Neural cell (in vitro differentiated cells): Measurements from ENCODE around the gene KL. TPM values are rescaled to one million over a fixed set of nuclear protein-coding genes. Genes with fewer than 3 reads are reported as not detected.

Source experiments
- H2AFZ ChIP-seq: fragments of 200-600, 300-800 bp; sonication (generic), shearing (Covaris generic); 2 replicates; pipeline ENCODE4 v1.6.0; 2014; ENCODE audit warnings: low read depth, mild to moderate bottlenecking, antibody characterized with exemption, low read length, moderate library complexity
- H3F3A ChIP-seq: fragments of 200-600 bp; shearing (Covaris generic); 2 replicates; pipeline ENCODE4 v1.6.1; 2016; ENCODE audit warnings: mild to moderate bottlenecking, moderate library complexity, mixed read lengths, antibody characterized with exemption, low read length; ENCODE audit not compliant: insufficient read depth, poor library complexity, severe bottlenecking
- H3K27ac ChIP-seq: fragments of 200-600, 300-800 bp; sonication (generic), shearing (Covaris generic); 2 replicates; pipeline ENCODE4 v1.5.1; 2014; ENCODE audit warnings: mild to moderate bottlenecking, low read length, moderate library complexity
- H3K27me3 ChIP-seq: fragments of 300-800, 200-600 bp; sonication (generic), shearing (Covaris generic); 2 replicates; pipeline ENCODE4 v1.6.0; 2014; ENCODE audit warnings: mild to moderate bottlenecking, low read depth, low read length, moderate library complexity; ENCODE audit not compliant: insufficient read depth
- H3K36me3 ChIP-seq: fragments of 300-800, 200-600 bp; sonication (generic), shearing (Covaris generic); 2 replicates; pipeline ENCODE4 v1.5.1; 2014; ENCODE audit warnings: mild to moderate bottlenecking, antibody characterized with exemption, low read length, moderate library complexity; ENCODE audit not compliant: insufficient read depth
- H3K4me2 ChIP-seq: fragments of 300-800, 200-600 bp; sonication (generic), shearing (Covaris generic); 2 replicates; pipeline ENCODE4 v1.6.0; 2014; ENCODE audit warnings: mild to moderate bottlenecking, low read length
- H3K4me3 ChIP-seq: fragments of 300-800, 200-600 bp; sonication (generic), shearing (Covaris generic); 2 replicates; pipeline ENCODE4 v1.5.1; 2014; ENCODE audit warnings: mild to moderate bottlenecking, low read length, moderate library complexity
- H3K79me2 ChIP-seq: fragments of 200-600 bp; shearing (Covaris generic); replicated peaks from 2 replicates; pipeline ENCODE4 v1.6.0; 2014; ENCODE audit warnings: mild to moderate bottlenecking, low read length, moderate library complexity; ENCODE audit not compliant: insufficient read depth
- H3K9ac ChIP-seq: fragments of 300-800, 200-600 bp; sonication (generic), shearing (Covaris generic); 2 replicates; pipeline ENCODE4 v1.6.1; 2016; ENCODE audit warnings: mild to moderate bottlenecking, low read length, mixed read lengths
- H3K9me2 ChIP-seq: fragments of 200-600 bp; shearing (Covaris generic); 2 replicates; pipeline ENCODE4 v1.6.1; 2016; ENCODE audit warnings: mild to moderate bottlenecking, low read length, mixed read lengths; ENCODE audit not compliant: insufficient read depth
- H3K9me3 ChIP-seq: fragments of 200-600, 300-800 bp; sonication (generic), shearing (Covaris generic); 2 replicates; pipeline ENCODE4 v1.6.1; 2016; ENCODE audit warnings: mild to moderate bottlenecking, mixed run types, low read length, moderate library complexity, mixed read lengths
- H4K20me1 ChIP-seq: fragments of 200-600 bp; shearing (Covaris generic); 2 replicates; pipeline ENCODE4 v1.6.1; 2016; ENCODE audit warnings: mild to moderate bottlenecking, mixed run types; ENCODE audit not compliant: insufficient read depth
- EP300 ChIP-seq: fragments of 450-650 bp; conservative IDR thresholded peaks from 2 replicates; pipeline ENCODE4 v1.6.1; 2014; ENCODE audit warnings: antibody characterized with exemption, mild to moderate bottlenecking, moderate library complexity; ENCODE audit not compliant: poor library complexity, severe bottlenecking
- EZH2 ChIP-seq: fragments of 200-600, 300-800 bp; shearing (Covaris generic), sonication (generic); IDR thresholded peaks from 2 replicates; pipeline ENCODE4 v1.6.1; 2014; ENCODE audit warnings: antibody characterized with exemption, low read length, borderline replicate concordance, mild to moderate bottlenecking; ENCODE audit not compliant: insufficient read depth, poor library complexity, severe bottlenecking
- MXI1 ChIP-seq: fragments of 450-650 bp; conservative IDR thresholded peaks from 2 replicates; pipeline ENCODE4 v1.6.1; 2014; ENCODE audit warnings: antibody characterized with exemption, mild to moderate bottlenecking; ENCODE audit not compliant: poor library complexity, severe bottlenecking
- POLR2AphosphoS5 ChIP-seq: IDR thresholded peaks from 2 replicates; pipeline ENCODE4 v1.6.1; 2012
- RAD21 ChIP-seq: fragments of 450-650 bp; conservative IDR thresholded peaks from 2 replicates; pipeline ENCODE4 v1.6.1; 2014; ENCODE audit warnings: antibody characterized with exemption, mild to moderate bottlenecking, moderate library complexity
- SMC3 ChIP-seq: fragments of 450-650 bp; conservative IDR thresholded peaks from 2 replicates; pipeline ENCODE4 v1.6.1; 2014; ENCODE audit warnings: antibody characterized with exemption, mild to moderate bottlenecking, moderate library complexity; ENCODE audit not compliant: poor library complexity
- TAF1 ChIP-seq: IDR thresholded peaks from 2 replicates; pipeline ENCODE4 v1.6.1; 2012; ENCODE audit warnings: low read depth
- polyA plus RNA-seq: library from polyadenylated mRNA; depleted of rRNA; stranded (reverse); fragments of >200 nt; gene quantifications from 2 replicates; pipeline ENCODE4 v1.2.3, GENCODE V29; 2014
- TF ChIP-seq, protein P1 (sequence below): fragments of 450-650 bp; IDR thresholded peaks from 2 replicates; pipeline ENCODE4 v1.5.1; 2014; ENCODE audit warnings: antibody characterized with exemption, mild to moderate bottlenecking, moderate library complexity; ENCODE audit not compliant: poor library complexity, severe bottlenecking
- TF ChIP-seq, protein P2 (sequence below): IDR thresholded peaks from 2 replicates; pipeline ENCODE4 v1.6.1; 2012; ENCODE audit warnings: borderline replicate concordance

The KL gene
- polyA plus RNA-seq, 1 donor from 2014 or later, result 0.09 TPM

DNA sequence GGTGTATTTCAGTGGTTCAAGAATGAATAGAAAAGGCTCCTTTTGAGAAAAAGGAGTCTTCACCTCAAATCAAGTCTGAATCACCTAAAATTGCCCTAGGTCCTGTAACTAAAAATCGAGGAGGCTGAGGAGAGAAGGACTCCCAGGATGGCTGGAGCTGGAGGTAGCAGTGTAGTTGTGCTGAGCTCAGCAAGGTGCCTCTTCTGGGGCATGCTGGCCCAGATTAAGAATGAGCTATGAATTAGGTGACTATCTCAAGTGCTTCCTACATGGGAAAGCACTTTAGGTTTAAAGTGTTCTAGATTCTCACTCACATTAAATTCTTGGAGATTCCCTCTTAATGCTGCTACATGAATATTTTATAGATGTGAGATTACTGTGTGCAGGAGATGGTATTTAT lies 28.8 kb upstream of the KL start:
- H3K4me2 ChIP-seq, result no peak overlapping the region
- no peaks in the 10 kb centered on the region for H3F3A ChIP-seq
- no peaks in the 10 kb centered on the region for H3K27me3 ChIP-seq
- H3K4me3 ChIP-seq, result no peak overlapping the region
- H3K79me2 ChIP-seq, result no peaks in the 10 kb centered on the region
- TF ChIP-seq TAF1 (no peak), MXI1 (no peak), POLR2AphosphoS5 (no peak)
- TF ChIP-seq, protein P1, sequence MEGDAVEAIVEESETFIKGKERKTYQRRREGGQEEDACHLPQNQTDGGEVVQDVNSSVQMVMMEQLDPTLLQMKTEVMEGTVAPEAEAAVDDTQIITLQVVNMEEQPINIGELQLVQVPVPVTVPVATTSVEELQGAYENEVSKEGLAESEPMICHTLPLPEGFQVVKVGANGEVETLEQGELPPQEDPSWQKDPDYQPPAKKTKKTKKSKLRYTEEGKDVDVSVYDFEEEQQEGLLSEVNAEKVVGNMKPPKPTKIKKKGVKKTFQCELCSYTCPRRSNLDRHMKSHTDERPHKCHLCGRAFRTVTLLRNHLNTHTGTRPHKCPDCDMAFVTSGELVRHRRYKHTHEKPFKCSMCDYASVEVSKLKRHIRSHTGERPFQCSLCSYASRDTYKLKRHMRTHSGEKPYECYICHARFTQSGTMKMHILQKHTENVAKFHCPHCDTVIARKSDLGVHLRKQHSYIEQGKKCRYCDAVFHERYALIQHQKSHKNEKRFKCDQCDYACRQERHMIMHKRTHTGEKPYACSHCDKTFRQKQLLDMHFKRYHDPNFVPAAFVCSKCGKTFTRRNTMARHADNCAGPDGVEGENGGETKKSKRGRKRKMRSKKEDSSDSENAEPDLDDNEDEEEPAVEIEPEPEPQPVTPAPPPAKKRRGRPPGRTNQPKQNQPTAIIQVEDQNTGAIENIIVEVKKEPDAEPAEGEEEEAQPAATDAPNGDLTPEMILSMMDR, result no peak
- H3K27ac ChIP-seq, result no peak overlapping the region
- no peaks in the 10 kb centered on the region for H3K36me3 ChIP-seq
- H4K20me1 ChIP-seq, result no peaks in the 10 kb centered on the region
- no peaks in the 10 kb centered on the region for H3K9me3 ChIP-seq
- H3K9ac ChIP-seq, result no peak overlapping the region
- H3K9me2 ChIP-seq, result no peaks in the 10 kb centered on the region
- H2AFZ ChIP-seq, result no peak overlapping the region

DNA sequence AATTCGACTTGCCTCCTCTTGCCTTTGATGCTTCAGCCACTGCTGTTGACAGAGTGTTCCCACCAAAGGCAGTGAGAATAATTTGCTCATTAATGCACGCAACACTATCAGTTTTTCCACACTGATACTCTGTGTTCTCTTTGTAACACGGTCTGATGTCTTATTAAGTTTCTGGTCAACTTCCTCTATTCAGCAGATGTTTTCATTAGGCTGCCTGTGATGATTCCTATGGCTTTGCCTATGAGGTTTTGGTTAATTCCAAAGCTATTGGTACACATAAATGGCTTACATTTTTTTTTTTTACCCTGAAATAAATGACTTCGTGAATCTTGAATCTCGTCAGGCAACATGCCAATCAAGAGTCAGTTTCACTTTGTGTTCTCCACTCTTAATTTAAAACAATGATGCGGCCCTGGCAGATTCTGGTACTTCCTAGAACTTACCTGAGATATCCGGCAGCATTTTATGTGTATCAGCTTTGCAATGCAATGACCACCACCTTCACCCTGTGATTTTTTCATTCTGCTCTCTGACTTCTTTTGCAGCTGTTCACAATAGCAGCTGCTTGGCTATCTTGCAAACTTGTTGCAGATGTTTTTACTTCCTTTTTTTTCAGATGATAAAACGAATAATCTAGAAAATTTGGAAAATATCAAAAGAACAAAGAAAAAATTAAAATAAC lies 27.5 kb upstream of the KL start:
- Histone ChIP-seq H4K20me1 (no peaks in the 10 kb centered on the region), H2AFZ (no peak overlapping the region), H3K9me3 (no peaks in the 10 kb centered on the region), H3K79me2 (no peaks in the 10 kb centered on the region), H3K27me3 (no peaks in the 10 kb centered on the region), H3K27ac (no peak overlapping the region), H3K36me3 (no peaks in the 10 kb centered on the region), H3K4me2 (no peak overlapping the region), H3K4me3 (no peak overlapping the region), H3K9ac (no peak overlapping the region), H3F3A (no peaks in the 10 kb centered on the region), H3K9me2 (no peaks in the 10 kb centered on the region)
- TF ChIP-seq SMC3, result no peak
- no peak for TF ChIP-seq TAF1
- TF ChIP-seq, protein P1, result no peak
- TF ChIP-seq, protein P2, sequence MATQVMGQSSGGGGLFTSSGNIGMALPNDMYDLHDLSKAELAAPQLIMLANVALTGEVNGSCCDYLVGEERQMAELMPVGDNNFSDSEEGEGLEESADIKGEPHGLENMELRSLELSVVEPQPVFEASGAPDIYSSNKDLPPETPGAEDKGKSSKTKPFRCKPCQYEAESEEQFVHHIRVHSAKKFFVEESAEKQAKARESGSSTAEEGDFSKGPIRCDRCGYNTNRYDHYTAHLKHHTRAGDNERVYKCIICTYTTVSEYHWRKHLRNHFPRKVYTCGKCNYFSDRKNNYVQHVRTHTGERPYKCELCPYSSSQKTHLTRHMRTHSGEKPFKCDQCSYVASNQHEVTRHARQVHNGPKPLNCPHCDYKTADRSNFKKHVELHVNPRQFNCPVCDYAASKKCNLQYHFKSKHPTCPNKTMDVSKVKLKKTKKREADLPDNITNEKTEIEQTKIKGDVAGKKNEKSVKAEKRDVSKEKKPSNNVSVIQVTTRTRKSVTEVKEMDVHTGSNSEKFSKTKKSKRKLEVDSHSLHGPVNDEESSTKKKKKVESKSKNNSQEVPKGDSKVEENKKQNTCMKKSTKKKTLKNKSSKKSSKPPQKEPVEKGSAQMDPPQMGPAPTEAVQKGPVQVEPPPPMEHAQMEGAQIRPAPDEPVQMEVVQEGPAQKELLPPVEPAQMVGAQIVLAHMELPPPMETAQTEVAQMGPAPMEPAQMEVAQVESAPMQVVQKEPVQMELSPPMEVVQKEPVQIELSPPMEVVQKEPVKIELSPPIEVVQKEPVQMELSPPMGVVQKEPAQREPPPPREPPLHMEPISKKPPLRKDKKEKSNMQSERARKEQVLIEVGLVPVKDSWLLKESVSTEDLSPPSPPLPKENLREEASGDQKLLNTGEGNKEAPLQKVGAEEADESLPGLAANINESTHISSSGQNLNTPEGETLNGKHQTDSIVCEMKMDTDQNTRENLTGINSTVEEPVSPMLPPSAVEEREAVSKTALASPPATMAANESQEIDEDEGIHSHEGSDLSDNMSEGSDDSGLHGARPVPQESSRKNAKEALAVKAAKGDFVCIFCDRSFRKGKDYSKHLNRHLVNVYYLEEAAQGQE, result no peak
- no peak for TF ChIP-seq EP300
- TF ChIP-seq POLR2AphosphoS5, result no peak
- no peak for TF ChIP-seq RAD21
- no peak for TF ChIP-seq EZH2
- TF ChIP-seq MXI1, result no peak
